SU-DHL-6 (cell line): ENCODE measurements around the gene GRIA2.

Experiments used
- EZH2phosphoT487 ChIP-seq: fragments of 200-600 bp; sonication (generic), shearing (Covaris generic); conservative IDR thresholded peaks from 2 replicates; pipeline ENCODE4 v1.6.1; 2018; ENCODE audit warnings: mild to moderate bottlenecking, antibody characterized with exemption, low read length, moderate library complexity, mixed read lengths
- TF ChIP-seq, protein P1 (sequence below): fragments of 200-600 bp; sonication (generic); IDR thresholded peaks from one replicate; pipeline ENCODE4 v1.5.1; 2017; ENCODE audit warnings: antibody characterized with exemption, mild to moderate bottlenecking, low read length, moderate library complexity; ENCODE audit not compliant: insufficient read depth, poor library complexity, severe bottlenecking

GRCh38 chr4:157226035-157226434 is 5.5 kb downstream of the GRIA2 start:
- TF ChIP-seq, protein P1, sequence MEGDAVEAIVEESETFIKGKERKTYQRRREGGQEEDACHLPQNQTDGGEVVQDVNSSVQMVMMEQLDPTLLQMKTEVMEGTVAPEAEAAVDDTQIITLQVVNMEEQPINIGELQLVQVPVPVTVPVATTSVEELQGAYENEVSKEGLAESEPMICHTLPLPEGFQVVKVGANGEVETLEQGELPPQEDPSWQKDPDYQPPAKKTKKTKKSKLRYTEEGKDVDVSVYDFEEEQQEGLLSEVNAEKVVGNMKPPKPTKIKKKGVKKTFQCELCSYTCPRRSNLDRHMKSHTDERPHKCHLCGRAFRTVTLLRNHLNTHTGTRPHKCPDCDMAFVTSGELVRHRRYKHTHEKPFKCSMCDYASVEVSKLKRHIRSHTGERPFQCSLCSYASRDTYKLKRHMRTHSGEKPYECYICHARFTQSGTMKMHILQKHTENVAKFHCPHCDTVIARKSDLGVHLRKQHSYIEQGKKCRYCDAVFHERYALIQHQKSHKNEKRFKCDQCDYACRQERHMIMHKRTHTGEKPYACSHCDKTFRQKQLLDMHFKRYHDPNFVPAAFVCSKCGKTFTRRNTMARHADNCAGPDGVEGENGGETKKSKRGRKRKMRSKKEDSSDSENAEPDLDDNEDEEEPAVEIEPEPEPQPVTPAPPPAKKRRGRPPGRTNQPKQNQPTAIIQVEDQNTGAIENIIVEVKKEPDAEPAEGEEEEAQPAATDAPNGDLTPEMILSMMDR, result no peak
- no peak for TF ChIP-seq EZH2phosphoT487
